Activated CD8-positive, alpha-beta memory T cell treated with anti-CD3 and anti-CD28 coated beads, Interleukin-2, amount 50 U/mL, for 4 hours (primary cell): ENCODE measurements around the gene SACM1L.
"Not testable (repeated sequence)": the region's sequence is repeated elsewhere in the genome, so short reads cannot be mapped to it uniquely, and the experiment has no call there.

Source experiments
- DNase-seq: peaks from one replicate; pipeline ENCODE4 v3.0.0-alpha.2; 2020

Gene SACM1L

GRCh38 chr3:45695166-45695565 lies 6.0 kb downstream of the SACM1L start:
- not testable (repeated sequence) for DNase-seq

GRCh38 chr3:45700570-45701073 lies 11.4 kb downstream of the SACM1L start:
- DNase-seq: no peak

GRCh38 chr3:45701172-45701867 lies 12.1 kb downstream of the SACM1L start:
- no peak for DNase-seq

- DNase-seq: no peak
Measured at GRCh38 chr3:45704301-45704943, 15.2 kb downstream of the SACM1L start.

GRCh38 chr3:45705839-45706808 lies 16.9 kb downstream of the SACM1L start:
- no peak for DNase-seq

GRCh38 chr3:45711931-45712330 lies 22.7 kb downstream of the SACM1L start:
- DNase-seq: no peak

- DNase-seq: no peak
Measured at GRCh38 chr3:45712434-45713110, 23.4 kb downstream of the SACM1L start.

- DNase-seq: no peak
Measured at GRCh38 chr3:45715945-45716344, 26.7 kb downstream of the SACM1L start.

- no peak for DNase-seq
Measured at GRCh38 chr3:45716790-45717336, 27.7 kb downstream of the SACM1L start.

GRCh38 chr3:45719655-45720487 lies 30.7 kb downstream of the SACM1L start:
- no peak for DNase-seq

- no peak for DNase-seq
Measured at GRCh38 chr3:45724911-45725310, 35.7 kb downstream of the SACM1L start.

- no peak for DNase-seq
Measured at GRCh38 chr3:45729614-45730013, 40.4 kb downstream of the SACM1L start.

- no peak for DNase-seq
Measured at GRCh38 chr3:45730409-45731154, 41.4 kb downstream of the SACM1L start.

GRCh38 chr3:45736707-45737106 lies 47.5 kb downstream of the SACM1L start:
- no peak for DNase-seq

- DNase-seq: no peak
Measured at GRCh38 chr3:45737234-45737633, 48.0 kb downstream of the SACM1L start.

GRCh38 chr3:45739991-45740390 lies 50.8 kb downstream of the SACM1L start:
- DNase-seq: no peak

GRCh38 chr3:45741247-45741646 lies 52.1 kb downstream of the SACM1L start:
- no peak for DNase-seq

- DNase-seq: no peak
Measured at GRCh38 chr3:45741742-45742460, 52.7 kb downstream of the SACM1L start.

GRCh38 chr3:45742461-45743089 lies 53.4 kb downstream of the SACM1L start:
- DNase-seq: no peak
